PC-3 (cell line): Measurements from ENCODE around the gene TNRC6C. TPM values are rescaled to one million over a fixed set of nuclear protein-coding genes. Genes with fewer than 3 reads are reported as not detected.

Source experiments
- ATAC-seq: fragments of 200-7000 bp; cut with Tn5 transposase; 2 replicates; pipeline ENCODE4 v1.9.1; 2020; ENCODE audit warnings: mild to moderate bottlenecking, moderate library complexity
- BruUV-seq: library from RNA; stranded (reverse); fragments of 400-500 nt; replicated peaks from 2 replicates; lab custom pipeline; 2021; lab: Mats Ljungman, UMichigan
- CTCF ChIA-PET: fragments of 300-600 bp; sonication (Branson Sonifier 250); formaldehyde crosslinking; loops from one replicate; lab custom pipeline; 2022; ENCODE audit warnings: antibody characterized with exemption; lab: Charles Lee
- POLR2A ChIA-PET: fragments of 300-600 bp; sonication (Branson Sonifier 250); formaldehyde crosslinking; loops from one replicate; lab custom pipeline; 2022; ENCODE audit warnings: antibody characterized with exemption; ENCODE audit not compliant: unreplicated experiment; lab: Charles Lee
- DNase-seq: peaks from one replicate; pipeline ENCODE4 v3.0.0-alpha.2; 2015
- H2AFZ ChIP-seq: fragments of 300-600 bp; sonication (generic); 2 replicates; pipeline ENCODE4 v1.6.0; 2016; ENCODE audit warnings: antibody characterized with exemption, low read length
- H3F3A ChIP-seq: fragments of 300-600 bp; sonication (generic); one replicate; pipeline ENCODE4 v1.6.0; 2017; ENCODE audit warnings: antibody characterized with exemption, low read length, control low read depth, mild to moderate bottlenecking; ENCODE audit not compliant: unreplicated experiment
- H3K27ac ChIP-seq: fragments of 300-600 bp; sonication (generic); 2 replicates; pipeline ENCODE4 v1.5.1; 2016; ENCODE audit warnings: mild to moderate bottlenecking, low read length
- H3K27me3 ChIP-seq: fragments of 300-600 bp; sonication (generic); 2 replicates; pipeline ENCODE4 v1.6.1; 2016; ENCODE audit warnings: low read length, mixed read lengths
- H3K36me3 ChIP-seq: fragments of 300-600 bp; sonication (generic); 2 replicates; pipeline ENCODE4 v1.6.1; 2016; ENCODE audit warnings: low read depth, mixed run types, low read length, mixed read lengths
- H3K4me1 ChIP-seq: fragments of 300-600 bp; sonication (generic); 2 replicates; pipeline ENCODE4 v1.5.1; 2016; ENCODE audit warnings: low read length; ENCODE audit not compliant: insufficient read depth
- H3K4me2 ChIP-seq: fragments of 300-600 bp; sonication (generic); 2 replicates; pipeline ENCODE4 v1.6.0; 2016; ENCODE audit warnings: low read length
- H3K4me3 ChIP-seq: fragments of 300-600 bp; sonication (generic); 2 replicates; pipeline ENCODE4 v1.5.1; 2016; ENCODE audit warnings: mild to moderate bottlenecking, low read length, mixed read lengths
- H3K79me2 ChIP-seq: fragments of 300-600 bp; sonication (generic); 2 replicates; pipeline ENCODE4 v1.6.1; 2017; ENCODE audit warnings: low read length, mixed read lengths
- H3K9ac ChIP-seq: fragments of 300-600 bp; sonication (generic); 2 replicates; pipeline ENCODE4 v1.6.0; 2016; ENCODE audit warnings: mild to moderate bottlenecking, low read length
- H3K9me2 ChIP-seq: fragments of 300-600 bp; sonication (generic); replicated peaks from 2 replicates; pipeline ENCODE4 v1.6.1; 2016; ENCODE audit warnings: mixed run types, low read length, mixed read lengths
- H3K9me3 ChIP-seq: fragments of 300-600 bp; sonication (generic); 2 replicates; pipeline ENCODE4 v1.6.1; 2016; ENCODE audit warnings: low read length, mixed read lengths
- H4K20me1 ChIP-seq: fragments of 300-600 bp; sonication (generic); 2 replicates; pipeline ENCODE4 v1.6.1; 2016; ENCODE audit warnings: low read length, mixed read lengths
- CTCF ChIP-seq: fragments of 300-600 bp; sonication (generic); conservative IDR thresholded peaks from 2 replicates; pipeline ENCODE4 v1.5.1; 2017; ENCODE audit warnings: antibody characterized with exemption, low read depth, mild to moderate bottlenecking, low read length
- EZH2 ChIP-seq: fragments of 300-600 bp; sonication (generic); IDR thresholded peaks from one replicate; pipeline ENCODE4 v1.6.1; 2017; ENCODE audit warnings: antibody characterized with exemption, mild to moderate bottlenecking, low read length; ENCODE audit not compliant: unreplicated experiment
- EZH2phosphoT487 ChIP-seq: fragments of 300-600 bp; sonication (generic); IDR thresholded peaks from 2 replicates; pipeline ENCODE4 v1.6.1; 2018; ENCODE audit warnings: mild to moderate bottlenecking, antibody characterized with exemption, low read length, borderline replicate concordance
- intact Hi-C: fragments of 100-400 bp; cut with micrococcal nuclease; formaldehyde crosslinking; loops from 2 replicates; pipeline ENCODE4 v1.9.0; 2023
- total RNA-seq: library from RNA; depleted of rRNA; stranded (reverse); fragments of >200 nt; gene quantifications from 2 replicates; pipeline ENCODE4 v1.2.3, GENCODE V29; 2014

Gene TNRC6C
- total RNA-seq, 1 experiment from 2014 or later, result 5.3 TPM

- BruUV-seq, result no TSS peak
- Histone ChIP-seq H3K4me1 (no peaks in the 10 kb centered on the region), H3K9me3 (no peaks in the 10 kb centered on the region), H2AFZ (no peak overlapping the region), H3K4me3 (no peak overlapping the region), H3K27me3 (peaks cover 35% of the 10 kb centered on the region), H3K36me3 (no peaks in the 10 kb centered on the region), H3K27ac (no peak overlapping the region), H3K4me2 (no peak overlapping the region), H3K9ac (no peak overlapping the region), H3F3A (no peaks in the 10 kb centered on the region), H3K9me2 (no peaks in the 10 kb centered on the region), H4K20me1 (no peaks in the 10 kb centered on the region), H3K79me2 (no peaks in the 10 kb centered on the region)
- no peak for DNase-seq
- ChIA-PET CTCF (no interaction called here), POLR2A (no interaction called here)
- TF ChIP-seq CTCF, result no peak
- TF ChIP-seq EZH2, result no peak
- TF ChIP-seq EZH2phosphoT487, result no peak
- intact Hi-C loops, result no loop called here
- no peak for ATAC-seq
Observed at GRCh38 chr17:78001182-78001581, 42.7 kb downstream of the TNRC6C start.

GRCh38 chr17:78001612-78002011 lies 43.1 kb downstream of the TNRC6C start:
- peaks cover 31% of the 10 kb centered on the region for H3K27me3 ChIP-seq
- POLR2A ChIA-PET, result no interaction called here
- H3K9me2 ChIP-seq, result no peaks in the 10 kb centered on the region
- BruUV-seq, result no TSS peak
- CTCF ChIA-PET, result interaction anchor here (0.7 kb wide), 1 partner anchor 14 kb away, joined by 3 read pairs; no protein-coding TSS in a partner anchor
- H3K79me2 ChIP-seq, result no peaks in the 10 kb centered on the region
- H3K4me1 ChIP-seq, result no peaks in the 10 kb centered on the region
- no peaks in the 10 kb centered on the region for H4K20me1 ChIP-seq
- no peaks in the 10 kb centered on the region for H3K36me3 ChIP-seq
- no peak overlapping the region for H3K9ac ChIP-seq
- H2AFZ ChIP-seq, result no peak overlapping the region
- DNase-seq (no peak), ATAC-seq (no peak)
- H3K27ac ChIP-seq, result no peak overlapping the region
- H3K9me3 ChIP-seq, result no peaks in the 10 kb centered on the region
- no peak overlapping the region for H3K4me2 ChIP-seq
- no peak overlapping the region for H3K4me3 ChIP-seq
- H3F3A ChIP-seq, result no peaks in the 10 kb centered on the region
- intact Hi-C loops, result no loop called here
- TF ChIP-seq CTCF, result no peak
- TF ChIP-seq EZH2phosphoT487, result no peak

- H3K4me1 ChIP-seq, result no peaks in the 10 kb centered on the region
- no peaks in the 10 kb centered on the region for H3K36me3 ChIP-seq
- H4K20me1 ChIP-seq, result no peaks in the 10 kb centered on the region
- ChIA-PET CTCF (interaction anchor here (0.7 kb wide), 1 partner anchor 14 kb away, joined by 3 read pairs; no protein-coding TSS in a partner anchor), POLR2A (no interaction called here)
- peaks cover 30% of the 10 kb centered on the region for H3K27me3 ChIP-seq
- H2AFZ ChIP-seq, result no peak overlapping the region
- no peak overlapping the region for H3K4me2 ChIP-seq
- H3F3A ChIP-seq, result no peaks in the 10 kb centered on the region
- no peak overlapping the region for H3K4me3 ChIP-seq
- no peak for ATAC-seq
- no peak overlapping the region for H3K27ac ChIP-seq
- no peaks in the 10 kb centered on the region for H3K9me2 ChIP-seq
- H3K79me2 ChIP-seq, result no peaks in the 10 kb centered on the region
- BruUV-seq, result no TSS peak
- no peak for DNase-seq
- intact Hi-C loops, result no loop called here
- H3K9ac ChIP-seq, result no peak overlapping the region
- no peak for TF ChIP-seq EZH2
- TF ChIP-seq CTCF, result no peak
- TF ChIP-seq EZH2phosphoT487, result no peak
- no peaks in the 10 kb centered on the region for H3K9me3 ChIP-seq
Observed at GRCh38 chr17:78002166-78002565, 43.7 kb downstream of the TNRC6C start.
